Retinal pigment epithelial cell (primary cell): Measurements from ENCODE around the gene SCNN1A.
A peak's percentile ranks its signal among the peaks of the same experiment; 100 is the strongest.

Experiments used
- DNase-seq: peaks from one replicate; pipeline ENCODE4 v3.0.0-alpha.2; 2010; ENCODE audit warnings: low read depth
- H3K4me3 ChIP-seq: 2 replicates; pipeline ENCODE4 v1.5.1; 2011; ENCODE audit warnings: mild to moderate bottlenecking, low read length, control low read depth, moderate library complexity
- TF ChIP-seq, protein P1 (sequence below): conservative IDR thresholded peaks from 2 replicates; pipeline ENCODE4 v1.5.1; 2011; ENCODE audit warnings: low read depth, low read length, control low read depth, inconsistent platforms

SCNN1A gene

GRCh38 chr12:6324936-6325750 is 50.2 kb downstream of the SCNN1A start:
- no peak for DNase-seq
- TF ChIP-seq, protein P1, sequence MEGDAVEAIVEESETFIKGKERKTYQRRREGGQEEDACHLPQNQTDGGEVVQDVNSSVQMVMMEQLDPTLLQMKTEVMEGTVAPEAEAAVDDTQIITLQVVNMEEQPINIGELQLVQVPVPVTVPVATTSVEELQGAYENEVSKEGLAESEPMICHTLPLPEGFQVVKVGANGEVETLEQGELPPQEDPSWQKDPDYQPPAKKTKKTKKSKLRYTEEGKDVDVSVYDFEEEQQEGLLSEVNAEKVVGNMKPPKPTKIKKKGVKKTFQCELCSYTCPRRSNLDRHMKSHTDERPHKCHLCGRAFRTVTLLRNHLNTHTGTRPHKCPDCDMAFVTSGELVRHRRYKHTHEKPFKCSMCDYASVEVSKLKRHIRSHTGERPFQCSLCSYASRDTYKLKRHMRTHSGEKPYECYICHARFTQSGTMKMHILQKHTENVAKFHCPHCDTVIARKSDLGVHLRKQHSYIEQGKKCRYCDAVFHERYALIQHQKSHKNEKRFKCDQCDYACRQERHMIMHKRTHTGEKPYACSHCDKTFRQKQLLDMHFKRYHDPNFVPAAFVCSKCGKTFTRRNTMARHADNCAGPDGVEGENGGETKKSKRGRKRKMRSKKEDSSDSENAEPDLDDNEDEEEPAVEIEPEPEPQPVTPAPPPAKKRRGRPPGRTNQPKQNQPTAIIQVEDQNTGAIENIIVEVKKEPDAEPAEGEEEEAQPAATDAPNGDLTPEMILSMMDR: no peak
- no peak overlapping the region for H3K4me3 ChIP-seq

GRCh38 chr12:6323995-6324711 is 51.2 kb downstream of the SCNN1A start:
- TF ChIP-seq, protein P1: no peak
- DNase-seq: no peak
- H3K4me3 ChIP-seq: no peak overlapping the region

- DNase-seq: peak; percentile 78
- TF ChIP-seq, protein P1: peak; percentile 81
- H3K4me3 ChIP-seq: no peak overlapping the region
These were observed 51.9 kb downstream of the SCNN1A start for GRCh38 chr12:6323340-6323994.

- no peak overlapping the region for H3K4me3 ChIP-seq
- TF ChIP-seq, protein P1: no peak
- no peak for DNase-seq
These were observed 52.4 kb downstream of the SCNN1A start for GRCh38 chr12:6322969-6323339.

DNA sequence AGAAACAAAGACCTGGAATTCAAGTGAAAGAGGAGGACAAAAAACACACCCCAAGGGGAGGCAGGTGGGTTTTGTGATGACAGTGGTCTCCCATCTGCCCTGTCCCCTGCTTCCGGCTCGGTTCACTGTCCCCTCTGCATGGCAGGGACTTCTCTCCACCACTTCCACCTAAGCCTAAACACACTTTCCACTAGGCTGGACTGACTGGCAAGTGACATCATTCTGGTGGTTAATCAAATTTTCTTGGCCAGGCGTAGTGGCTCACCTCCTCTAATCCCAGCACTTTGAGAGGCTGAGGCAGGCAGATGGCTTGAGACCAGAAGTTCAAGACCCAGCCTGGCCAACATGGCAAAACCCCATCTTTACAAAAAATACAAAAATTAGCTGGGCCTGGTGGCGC is 53.0 kb downstream of the SCNN1A start:
- no peak for DNase-seq
- TF ChIP-seq, protein P1: no peak
- no peak overlapping the region for H3K4me3 ChIP-seq

GRCh38 chr12:6321905-6322304 is 53.5 kb downstream of the SCNN1A start:
- TF ChIP-seq, protein P1: no peak
- H3K4me3 ChIP-seq: no peak overlapping the region
- DNase-seq: no peak
